Left renal cortex interstitium (tissue), 4 donors: ENCODE data around the gene INHBA. TPM values are rescaled to one million over a fixed set of nuclear protein-coding genes. Genes with fewer than 3 reads are reported as not detected.

ENCODE experiments used
- DNase-seq, 4 donors: peaks; one replicate each; pipeline ENCODE4 v3.0.0-alpha.2; 2013; ENCODE audit warnings: low read depth in 4 of 4, low spot score in 2 of 4, missing footprints in 1 of 4
- polyA plus RNA-seq, 4 donors: library from polyadenylated mRNA; unstranded; fragments of 120-200 nt; gene quantifications; one replicate each; pipeline ENCODE4 v1.2.1, GENCODE V29; 2013; ENCODE audit not compliant: insufficient read length in 4 of 4

The INHBA gene
- polyA plus RNA-seq, 4 donors = 4.0 to 7.3 (median 6.4) TPM

GRCh38 chr7:41715000-41715399 lies 12.1 kb upstream of the INHBA start:
- no peak for DNase-seq

GRCh38 chr7:41711283-41712064 lies 8.6 kb upstream of the INHBA start:
- no peak for DNase-seq

DNA sequence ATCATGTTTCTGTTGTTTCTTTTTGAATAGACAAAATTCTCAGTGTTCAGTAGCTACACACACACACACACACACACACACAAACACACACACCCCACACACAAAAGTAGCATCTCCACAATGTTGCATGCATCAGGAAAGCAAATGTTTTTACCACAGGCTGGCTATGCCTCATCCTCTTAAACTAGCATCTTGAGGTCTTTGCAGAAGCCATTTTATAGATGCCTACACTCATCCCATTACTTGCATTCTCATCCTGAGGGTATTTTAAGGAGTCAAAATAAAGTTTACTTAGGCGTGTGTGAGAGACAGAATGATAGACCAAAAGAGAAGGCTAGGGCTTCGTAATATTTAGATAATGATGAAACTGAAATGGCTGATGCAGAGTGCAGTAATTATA lies 7.9 kb upstream of the INHBA start:
- DNase-seq = no peak

DNA sequence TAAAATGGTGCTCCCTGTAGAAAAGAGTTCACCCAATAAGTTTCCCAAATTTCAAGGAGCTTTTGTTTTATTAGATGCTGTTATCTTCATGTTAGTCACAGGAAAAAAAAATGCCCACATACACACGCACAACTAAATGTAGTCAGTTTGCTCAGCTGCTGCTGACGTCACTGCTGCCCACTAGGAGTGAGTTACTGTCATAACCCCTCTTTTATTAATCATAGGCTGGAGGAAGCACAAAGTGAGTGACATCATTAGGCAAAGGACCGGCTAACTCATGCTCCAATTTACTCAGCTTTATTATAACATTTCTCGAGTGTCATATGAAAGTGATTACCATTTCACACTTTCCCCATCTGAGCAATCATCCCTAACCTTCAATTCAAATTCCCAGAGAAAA lies 6.7 kb upstream of the INHBA start:
- DNase-seq = no peak

DNA sequence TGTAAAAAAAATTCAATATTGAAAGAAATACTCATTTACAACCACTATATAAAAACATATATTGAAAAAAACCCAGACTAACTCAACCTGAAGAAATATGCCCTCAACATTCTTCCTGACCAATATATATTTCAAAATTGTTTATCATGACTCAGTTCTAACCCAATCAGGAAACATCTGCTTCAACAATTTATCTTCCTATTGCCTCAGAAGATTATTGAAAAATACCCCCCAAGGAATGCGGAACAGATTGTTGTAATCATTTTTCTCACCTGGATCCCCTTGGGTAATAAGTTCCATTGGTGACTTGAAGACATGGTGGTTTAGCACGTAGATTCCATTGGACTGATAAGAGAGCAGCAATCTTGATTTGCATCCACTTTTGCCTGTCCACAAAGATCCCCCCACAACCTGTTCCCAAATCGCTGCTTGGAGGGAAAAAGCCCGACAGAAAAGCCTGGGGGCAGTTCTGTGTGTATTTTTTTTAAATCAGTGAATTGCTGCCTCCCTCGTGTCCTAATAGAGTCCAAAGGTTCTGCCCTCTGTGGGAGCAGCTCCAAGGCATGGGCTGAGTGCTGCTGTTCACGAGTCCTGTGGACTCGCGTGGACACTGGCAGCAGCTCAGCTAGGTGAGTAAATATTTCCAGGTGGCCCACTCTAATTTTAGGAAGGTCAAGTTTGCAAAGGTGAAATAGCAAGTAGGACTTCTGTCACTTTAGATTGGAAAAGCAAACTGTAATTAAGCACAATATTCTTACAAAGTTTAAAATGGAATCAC lies 5.9 kb upstream of the INHBA start:
- DNase-seq = no peak

- no peak for DNase-seq
Observed at GRCh38 chr7:41706228-41706930, 3.5 kb upstream of the INHBA start.

GRCh38 chr7:41705109-41705901 lies 2.4 kb upstream of the INHBA start:
- DNase-seq = peak in 3 of 4 donors; percentile 53 to 78 (median 69)

GRCh38 chr7:41701068-41701941 lies 1.6 kb downstream of the INHBA start:
- DNase-seq = no peak

DNA sequence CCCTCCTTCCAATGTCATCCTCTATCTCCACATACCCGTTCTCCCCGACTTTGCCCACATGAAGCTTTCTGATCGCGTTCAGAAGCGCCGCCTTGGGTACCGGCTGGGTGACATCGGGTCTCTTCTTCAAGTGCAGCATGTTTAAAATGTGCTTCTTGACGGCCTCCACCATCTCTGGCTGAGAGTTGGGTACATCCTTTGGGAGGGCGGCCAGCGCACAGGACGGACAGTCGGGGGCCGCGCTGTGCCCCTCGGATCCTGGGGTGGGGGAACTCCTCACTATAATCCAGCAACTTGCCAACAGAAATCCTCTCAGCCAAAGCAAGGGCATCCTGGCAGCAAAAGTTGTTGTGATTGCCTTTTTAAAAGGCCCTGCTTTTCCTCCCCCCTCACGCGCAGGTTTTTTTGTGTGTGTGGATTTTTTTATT lies 2.8 kb downstream of the INHBA start:
- no peak for DNase-seq

GRCh38 chr7:41699516-41699915 lies 3.4 kb downstream of the INHBA start:
- DNase-seq = no peak

DNA sequence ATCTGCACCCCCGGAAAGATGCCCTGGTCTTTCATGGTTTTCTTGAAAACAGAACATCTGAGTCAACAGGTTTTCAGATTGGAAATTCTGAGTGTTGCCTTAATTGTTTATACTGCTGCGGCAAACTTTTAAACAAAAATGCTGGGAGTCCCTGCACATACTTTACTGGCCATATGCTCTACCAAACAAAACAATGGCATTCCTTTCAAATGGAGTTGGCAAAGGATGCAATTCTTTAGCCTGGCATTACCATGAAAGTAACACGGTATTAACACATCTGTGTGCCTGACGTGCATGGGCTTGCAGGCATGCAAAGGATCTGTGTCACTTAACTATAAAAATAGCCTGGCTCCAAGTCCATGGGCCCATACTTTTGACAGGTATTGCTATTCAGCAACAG lies 4.2 kb downstream of the INHBA start:
- no peak for DNase-seq

GRCh38 chr7:41698114-41698513 lies 4.8 kb downstream of the INHBA start:
- no peak for DNase-seq

GRCh38 chr7:41696323-41696916 lies 6.5 kb downstream of the INHBA start:
- DNase-seq = peak in 3 of 4 donors; percentile 70 to 84 (median 83)

DNA sequence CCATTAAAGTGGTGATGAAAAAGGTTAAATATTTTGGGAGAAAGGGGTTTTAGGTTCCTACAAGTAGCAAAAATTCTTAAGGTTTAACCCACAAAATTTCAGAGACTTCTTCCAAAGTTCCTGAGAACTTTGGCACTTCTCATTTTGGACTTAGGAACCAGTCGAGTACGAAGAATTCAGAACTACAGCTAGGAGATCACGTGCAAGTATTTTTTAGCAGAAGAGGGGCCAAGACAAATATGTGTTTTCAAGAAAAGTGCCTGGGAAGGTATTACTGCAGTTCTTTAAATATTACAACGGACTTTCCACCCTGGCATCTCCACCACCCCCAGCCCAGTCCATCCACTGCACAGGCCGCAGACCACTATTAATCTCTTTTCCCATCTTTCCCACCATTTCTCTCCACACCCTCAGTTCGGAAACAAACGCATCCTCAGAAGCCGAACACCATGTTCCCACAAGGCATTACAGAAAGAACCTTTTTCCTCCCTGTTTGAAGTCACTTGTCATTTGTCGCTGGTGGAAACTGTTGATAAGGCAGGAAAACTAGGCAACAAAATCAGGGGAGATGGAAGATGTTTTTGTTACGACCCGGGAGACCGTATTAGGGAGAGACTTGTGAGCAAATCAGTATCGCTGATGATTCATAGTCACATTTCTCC lies 7.1 kb downstream of the INHBA start:
- no peak for DNase-seq

DNA sequence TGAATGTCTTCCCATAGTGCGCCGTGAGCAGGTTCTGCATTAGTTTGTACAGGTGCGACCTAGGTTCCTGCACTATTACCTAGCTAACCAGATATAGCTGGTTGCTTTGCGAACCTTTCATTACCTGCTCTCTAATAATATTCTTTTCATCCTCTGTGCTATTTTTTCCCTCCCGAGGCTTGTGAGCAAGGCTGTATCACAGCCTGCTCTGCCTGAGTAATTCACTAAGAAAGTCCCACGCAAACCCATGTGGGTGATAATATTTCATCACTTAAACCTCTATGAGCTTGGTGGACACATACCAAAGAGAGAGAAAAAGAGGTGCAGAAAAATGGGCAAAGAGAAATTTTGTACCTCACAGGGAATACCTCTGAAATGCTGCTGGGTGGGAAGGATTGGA lies 8.4 kb downstream of the INHBA start:
- DNase-seq = no peak

GRCh38 chr7:41693150-41693997 lies 9.5 kb downstream of the INHBA start:
- DNase-seq = no peak

DNA sequence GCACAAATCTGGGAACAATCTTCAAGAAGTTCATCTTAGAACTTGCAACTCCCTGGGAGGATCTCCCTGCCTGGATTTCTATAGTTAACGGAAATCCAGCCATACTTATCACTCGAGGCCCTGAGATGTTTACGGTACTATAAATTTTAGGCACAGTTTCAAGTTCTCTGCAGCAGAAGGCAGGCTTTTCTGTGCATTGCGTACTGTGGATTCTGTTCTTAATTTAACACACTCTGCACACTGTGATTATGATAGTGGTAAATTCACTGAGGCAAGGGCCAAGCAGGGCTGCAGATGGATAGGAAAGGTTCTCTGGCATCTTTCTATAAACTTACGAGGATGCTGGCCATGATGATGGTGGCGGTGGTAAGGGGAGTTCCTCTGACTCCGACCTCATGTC lies 10.6 kb downstream of the INHBA start:
- no peak for DNase-seq
